Urothelium cell line (cell line): Measurements from ENCODE around the gene PIP5K1C.

Source experiments
- DNase-seq: peaks from one replicate; pipeline ENCODE4 v3.0.0; 2011; ENCODE audit warnings: low spot score, mixed read lengths
- FAIRE-seq: peaks from 2 replicates; lab custom pipeline; 2011; peaks lifted over from hg19 to GRCh38; lab: Jason Lieb, UNC

PIP5K1C gene

DNA sequence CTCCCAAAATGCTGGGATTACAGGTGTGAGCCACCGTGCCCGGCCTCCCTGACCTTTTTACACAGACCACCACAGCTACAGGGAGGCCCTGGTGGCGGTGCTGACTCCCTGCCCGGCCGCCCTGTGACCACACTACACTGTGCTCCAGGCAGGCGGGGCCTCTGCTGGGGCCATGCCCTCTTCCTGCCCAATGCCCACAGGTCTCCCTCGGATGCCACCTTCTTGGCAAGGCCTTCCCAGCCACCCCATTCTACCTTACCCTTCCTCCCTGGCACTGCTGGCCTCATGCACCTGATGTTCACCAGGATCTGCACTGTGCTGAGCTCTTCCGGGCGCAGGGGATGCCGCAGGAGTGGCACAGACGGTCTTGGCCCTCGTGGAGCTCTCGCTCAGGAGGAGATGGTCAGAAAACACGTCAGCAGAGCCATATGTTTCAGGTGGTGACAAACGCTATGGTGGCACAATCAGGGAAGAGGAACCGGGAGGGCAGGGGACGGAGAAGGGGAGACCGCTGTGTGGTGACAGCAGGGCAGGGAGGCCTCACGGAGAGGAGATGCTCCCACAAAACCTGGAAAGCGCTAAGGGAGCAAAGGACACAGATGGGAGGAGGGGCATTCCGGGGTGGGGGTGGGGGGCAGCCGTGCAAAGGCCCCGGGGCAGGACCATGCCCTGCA is 4.1 kb downstream of the PIP5K1C start:
- DNase-seq = no peak
- no peak for FAIRE-seq

DNA sequence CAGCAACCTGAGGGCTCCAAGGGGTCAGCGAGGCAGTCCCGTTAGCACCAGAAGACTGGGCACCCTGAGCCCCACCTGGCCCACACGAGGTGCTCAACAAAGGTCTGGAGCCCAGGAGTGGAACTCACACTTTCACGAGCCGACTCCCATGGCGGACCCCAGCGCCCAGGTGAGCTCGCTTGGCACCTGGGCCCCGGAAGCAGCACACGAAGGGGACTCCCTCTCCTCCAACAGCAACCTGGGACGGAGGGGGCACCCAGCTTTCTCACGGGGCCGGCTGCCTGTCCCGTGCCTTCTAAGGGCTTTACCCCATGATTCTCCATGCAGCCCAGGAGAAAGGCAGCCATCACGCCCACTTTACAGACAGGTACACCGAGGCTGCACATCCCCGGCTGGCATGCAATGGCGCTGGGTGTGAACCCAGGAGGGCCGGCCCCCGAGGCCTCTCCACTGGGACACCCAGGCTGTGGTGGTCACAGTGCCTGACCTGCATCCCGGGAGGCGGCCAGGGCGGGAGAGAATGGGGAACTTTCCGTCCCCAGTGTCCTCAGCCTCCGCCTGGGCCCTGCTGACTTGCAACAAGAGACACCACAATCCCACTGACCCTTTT is 5.0 kb downstream of the PIP5K1C start:
- FAIRE-seq (no peak), DNase-seq (no peak)

DNA sequence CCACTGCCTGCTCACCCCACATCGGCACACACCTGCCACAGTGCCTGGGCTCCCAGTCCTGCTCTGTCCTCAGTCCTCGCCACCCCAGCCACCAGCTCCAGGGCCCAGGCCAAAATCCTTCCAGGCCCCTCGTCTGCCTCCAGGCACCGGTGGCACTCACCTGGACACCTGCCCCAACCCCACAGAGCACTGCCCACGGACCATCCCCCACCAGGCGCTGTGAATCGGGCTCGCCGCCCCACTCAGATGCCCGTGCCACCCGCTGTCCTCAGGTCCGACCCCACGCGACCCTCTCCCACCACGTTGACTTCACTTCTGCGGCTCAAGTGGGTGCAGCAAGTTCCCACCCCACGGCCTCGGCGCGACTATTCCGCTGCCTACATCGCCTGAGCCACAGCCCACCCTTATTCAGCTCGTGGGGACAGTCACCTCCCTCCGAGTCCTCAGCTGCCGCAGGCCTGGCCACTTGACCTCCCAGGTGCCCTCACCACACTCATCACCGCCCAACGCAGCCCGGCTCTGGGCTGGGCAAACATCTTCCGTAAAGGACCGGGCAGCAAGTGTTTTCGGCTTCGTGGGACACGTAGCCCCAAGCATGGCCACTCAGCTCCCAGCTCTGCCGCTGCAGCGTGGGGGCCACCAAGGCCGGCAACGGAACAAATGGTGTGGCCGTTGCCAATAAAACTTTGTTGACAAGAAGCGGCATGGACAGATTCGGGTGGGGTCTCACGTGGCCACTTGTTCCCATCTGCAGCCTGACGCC is 5.7 kb downstream of the PIP5K1C start:
- FAIRE-seq (no peak), DNase-seq (no peak)

DNA sequence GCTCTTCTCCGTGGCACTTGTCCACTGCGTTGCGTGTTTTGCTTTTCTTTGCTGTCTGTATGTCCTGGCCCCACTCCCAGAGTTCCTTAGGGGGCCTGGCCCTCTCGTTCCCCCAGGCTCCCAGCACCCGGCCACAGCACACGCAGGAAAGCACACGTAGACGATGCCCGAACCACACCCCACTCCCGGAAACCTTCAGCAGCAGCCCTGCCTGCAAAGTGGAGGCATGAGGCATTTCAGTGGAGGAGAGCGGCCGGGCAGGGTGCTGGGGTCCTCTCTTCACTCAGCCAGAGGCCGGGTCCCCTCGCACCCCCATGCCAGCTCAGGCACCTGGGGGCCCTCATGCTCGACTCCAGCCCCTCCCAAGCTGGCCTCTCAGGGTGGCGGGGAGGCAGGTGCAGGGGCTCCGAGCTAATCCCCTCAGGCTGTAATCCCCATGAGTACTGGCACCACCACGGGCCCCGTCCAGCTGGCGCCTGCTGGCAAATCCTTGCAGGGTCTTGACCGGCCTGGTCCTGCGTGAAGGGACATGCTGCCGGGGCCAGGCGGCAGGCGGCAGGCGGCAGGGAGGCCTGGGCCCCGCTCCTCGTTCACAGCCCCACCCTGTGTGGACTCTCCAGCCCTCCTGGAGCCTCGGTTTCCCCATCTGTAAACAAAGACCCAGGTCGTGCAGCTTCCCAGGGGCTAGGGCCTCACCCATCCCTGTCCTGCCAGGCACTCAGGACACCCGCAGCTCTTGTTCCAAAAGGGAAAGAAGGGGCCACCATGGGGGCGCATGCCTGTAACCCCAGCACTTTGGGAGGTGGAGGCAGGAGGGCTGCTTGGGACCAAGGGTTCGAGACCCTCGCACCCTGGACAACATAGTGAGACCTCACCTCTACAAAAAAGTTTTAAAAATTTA is 7.0 kb downstream of the PIP5K1C start:
- DNase-seq (no peak), FAIRE-seq (no peak)

DNA sequence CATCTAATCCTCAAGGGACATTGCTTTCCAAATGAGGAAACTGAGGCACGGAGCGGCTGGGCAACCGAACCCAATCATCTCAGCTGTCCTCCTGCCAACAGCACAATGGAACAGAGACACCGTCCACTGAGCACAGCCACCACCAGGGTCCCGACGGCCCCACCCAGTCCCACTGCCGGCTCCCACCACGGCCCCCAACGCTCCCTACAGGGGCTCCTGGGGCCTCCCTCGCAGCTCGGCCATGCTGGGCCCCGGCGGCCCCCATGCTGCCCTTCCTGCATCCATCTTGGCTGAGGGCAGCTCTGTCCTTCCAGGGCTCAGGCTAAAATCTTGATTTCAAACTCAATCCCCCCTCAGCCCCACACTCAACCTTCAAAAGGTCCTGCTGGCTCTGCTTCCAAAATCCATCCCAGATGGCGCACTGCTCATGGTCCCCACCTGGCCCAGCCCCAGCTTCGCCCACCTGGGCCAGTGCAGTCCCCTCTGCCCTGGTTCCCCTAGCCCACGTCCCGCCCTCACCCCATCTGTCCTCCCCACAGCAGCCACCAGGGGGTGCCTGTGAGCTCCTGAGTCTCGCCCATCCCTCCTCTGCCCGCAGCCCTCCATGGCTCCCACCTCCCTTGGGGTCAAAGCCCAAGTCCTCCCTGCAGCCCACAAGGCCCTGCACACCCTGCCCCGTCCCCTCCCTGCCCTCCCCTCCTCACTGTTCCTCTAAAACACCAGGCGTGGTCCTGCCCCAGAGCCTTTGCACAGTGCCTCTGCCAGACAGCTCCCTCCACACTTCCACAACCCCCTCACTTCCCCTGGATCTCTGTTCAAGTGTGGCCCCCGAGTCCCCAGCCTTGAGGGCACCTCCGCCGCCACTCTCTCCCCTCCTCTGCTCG is 7.9 kb downstream of the PIP5K1C start:
- FAIRE-seq = no peak
- no peak for DNase-seq

DNA sequence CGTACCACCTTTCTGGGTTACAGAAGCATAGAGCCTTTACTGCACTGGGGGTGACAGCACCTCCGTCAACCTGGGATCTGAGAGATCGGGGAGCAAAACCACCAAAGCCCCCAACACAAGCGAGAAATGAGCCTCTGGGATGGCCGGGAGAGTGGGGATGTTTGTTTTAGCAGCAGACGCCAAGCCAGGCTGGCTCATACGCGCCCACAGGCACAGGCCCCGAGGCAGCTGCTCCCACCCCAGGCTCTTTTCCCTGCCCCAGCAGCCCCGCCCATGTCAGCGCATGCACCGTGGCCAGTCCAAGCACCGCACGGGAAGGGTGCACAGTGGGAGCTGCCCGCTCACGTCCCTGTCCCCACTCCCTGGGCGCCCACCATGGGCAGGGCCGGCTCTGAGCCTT is 8.5 kb downstream of the PIP5K1C start:
- DNase-seq = no peak
- FAIRE-seq = no peak

DNA sequence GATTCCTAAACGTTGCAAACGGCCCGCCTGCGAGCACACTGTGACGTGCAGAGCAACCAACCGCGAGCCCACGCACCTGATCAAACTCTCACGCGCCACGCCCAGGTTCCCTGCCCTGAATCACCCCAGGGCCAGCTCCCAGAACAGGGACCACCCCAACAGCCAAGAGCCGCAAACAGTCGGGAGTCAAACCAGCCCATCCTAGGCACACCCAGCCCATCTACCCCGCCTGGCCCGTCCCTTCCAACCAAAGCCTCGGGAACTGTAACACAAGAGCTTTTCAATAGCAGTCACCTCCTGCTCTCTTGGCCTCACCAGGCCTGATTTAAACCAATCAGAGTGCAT is 8.9 kb downstream of the PIP5K1C start:
- DNase-seq = no peak
- FAIRE-seq = no peak

DNA sequence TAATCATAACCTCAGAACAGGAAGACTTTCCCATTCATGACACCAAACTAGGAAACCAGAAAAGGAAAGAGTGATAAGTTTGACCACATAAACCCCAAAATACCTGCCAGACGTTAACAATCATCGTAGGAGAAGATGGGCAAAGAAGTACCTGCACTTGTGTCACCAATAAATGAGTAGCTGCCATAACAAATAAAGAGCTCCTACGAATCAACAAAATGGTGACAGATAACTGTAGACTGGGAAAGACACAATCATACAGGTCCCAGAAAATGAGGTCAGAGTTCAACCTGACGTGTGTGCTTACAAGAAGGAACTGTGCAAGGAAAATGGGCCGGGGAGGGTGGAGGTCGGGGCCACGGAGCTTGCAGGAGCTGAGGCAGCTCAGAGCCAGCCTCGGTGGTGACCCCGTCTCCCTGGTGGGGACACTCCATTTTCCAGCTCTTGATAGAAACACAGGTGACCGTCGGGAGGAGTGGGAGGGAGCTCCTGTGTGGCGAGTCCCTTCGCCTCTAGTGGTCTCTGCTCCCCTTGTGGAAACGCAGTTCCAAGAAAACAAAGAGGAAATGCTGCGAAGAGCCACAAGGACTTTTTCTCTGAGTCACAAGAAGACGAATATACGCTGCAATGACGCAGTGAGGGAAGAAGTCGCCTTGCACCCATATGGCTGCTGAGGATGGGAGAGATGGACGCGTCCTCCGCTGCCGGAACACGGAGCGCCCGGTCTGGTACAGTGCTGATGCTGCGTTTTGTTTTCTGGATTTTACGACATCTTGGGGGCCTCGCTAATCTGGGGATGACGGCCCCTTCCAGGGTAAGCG is 9.5 kb downstream of the PIP5K1C start:
- DNase-seq = no peak
- FAIRE-seq = no peak

DNA sequence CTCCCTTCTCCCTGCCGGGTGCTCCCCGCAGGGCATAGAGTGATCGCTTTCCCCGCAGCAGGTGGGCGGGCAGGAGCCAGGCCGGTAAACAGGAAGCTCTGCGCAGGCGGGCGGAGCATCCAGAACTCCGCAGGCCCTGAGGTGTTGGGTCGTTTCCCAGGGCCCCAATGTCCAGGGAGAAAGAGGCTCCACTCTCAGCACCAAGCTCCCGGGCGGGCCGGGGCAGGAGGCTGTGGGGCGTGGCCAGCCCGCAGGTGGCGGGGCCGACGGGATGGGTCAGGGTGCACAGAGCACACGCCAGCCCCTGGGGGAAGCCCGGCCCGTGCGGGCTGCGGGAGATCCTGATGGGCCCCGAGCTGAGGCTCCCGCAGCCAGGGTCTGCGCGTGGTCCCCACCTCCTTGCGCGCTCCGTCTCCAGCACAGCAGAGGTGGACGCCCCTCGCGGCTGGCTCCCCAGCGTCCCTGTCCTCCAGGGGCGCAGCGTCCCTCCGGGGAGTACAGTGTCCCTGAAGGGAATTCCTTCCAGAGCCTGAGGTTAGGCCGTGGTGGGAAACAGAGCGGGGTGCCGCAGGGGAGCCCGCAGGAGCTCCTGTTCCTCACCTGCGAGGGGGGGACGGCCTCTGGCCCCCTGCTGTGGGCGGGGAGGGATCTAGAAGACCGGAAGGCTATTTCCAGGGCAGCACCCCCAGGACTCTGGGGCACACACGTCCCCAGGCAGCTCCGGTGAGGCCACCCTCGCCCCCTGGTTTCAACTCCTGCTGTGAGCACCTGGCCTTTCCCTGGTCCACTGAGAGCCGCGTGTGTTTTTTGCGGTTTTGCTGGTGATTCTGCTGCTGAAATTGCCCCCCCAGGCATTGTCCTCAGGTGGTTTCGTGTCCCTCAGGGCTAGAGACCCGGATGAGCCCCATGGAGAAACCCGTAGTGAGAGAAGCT is 12.2 kb downstream of the PIP5K1C start:
- DNase-seq = no peak
- FAIRE-seq = no peak

DNA sequence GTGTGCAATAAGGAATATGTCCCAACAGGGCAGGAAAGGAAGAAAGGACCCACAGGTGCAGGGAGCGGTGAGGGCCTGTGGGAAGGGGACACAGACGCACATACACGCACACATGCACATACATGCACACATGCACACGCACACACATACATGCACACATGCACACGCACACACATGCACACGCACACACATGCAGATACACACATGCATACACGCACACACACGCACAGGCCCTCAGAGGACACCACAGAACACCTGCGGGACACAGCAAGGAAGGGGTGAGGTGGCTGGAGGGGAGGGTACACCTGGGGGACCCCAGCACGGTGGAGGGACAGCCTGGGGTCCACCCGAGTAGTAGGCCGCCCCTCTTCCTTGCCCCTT is 12.9 kb downstream of the PIP5K1C start:
- FAIRE-seq = no peak

DNA sequence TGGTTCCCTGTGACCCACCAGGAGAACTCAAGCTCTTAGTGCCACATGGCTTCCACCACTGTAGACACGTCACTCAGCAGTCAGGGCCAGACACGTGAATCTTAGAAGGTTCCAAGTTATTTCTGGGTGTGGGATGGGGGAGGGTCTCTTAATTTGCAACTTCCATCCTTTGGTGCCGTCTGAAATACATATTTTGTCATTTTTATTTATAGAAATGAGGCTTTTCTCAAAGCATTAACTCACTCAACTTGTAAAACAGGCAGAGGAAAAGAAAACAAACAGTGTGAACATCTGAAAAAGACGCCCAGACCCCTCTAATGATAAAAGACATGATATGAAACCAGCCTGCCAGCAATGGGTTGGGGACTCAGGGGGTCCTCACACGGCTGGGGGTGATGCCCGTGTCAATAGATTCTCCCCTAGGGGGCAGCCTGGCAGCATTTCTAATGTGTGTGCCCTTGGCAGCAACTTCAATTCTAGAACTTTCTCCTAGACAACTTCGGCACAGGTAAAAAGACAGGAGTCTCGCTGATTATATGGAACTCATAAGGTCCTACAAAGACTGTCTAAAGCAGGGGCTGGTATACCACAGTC is 15.4 kb downstream of the PIP5K1C start:
- no peak for DNase-seq

More for the DNA sequence above, 12.9 kb downstream of the PIP5K1C start:
- no peak for DNase-seq

DNA sequence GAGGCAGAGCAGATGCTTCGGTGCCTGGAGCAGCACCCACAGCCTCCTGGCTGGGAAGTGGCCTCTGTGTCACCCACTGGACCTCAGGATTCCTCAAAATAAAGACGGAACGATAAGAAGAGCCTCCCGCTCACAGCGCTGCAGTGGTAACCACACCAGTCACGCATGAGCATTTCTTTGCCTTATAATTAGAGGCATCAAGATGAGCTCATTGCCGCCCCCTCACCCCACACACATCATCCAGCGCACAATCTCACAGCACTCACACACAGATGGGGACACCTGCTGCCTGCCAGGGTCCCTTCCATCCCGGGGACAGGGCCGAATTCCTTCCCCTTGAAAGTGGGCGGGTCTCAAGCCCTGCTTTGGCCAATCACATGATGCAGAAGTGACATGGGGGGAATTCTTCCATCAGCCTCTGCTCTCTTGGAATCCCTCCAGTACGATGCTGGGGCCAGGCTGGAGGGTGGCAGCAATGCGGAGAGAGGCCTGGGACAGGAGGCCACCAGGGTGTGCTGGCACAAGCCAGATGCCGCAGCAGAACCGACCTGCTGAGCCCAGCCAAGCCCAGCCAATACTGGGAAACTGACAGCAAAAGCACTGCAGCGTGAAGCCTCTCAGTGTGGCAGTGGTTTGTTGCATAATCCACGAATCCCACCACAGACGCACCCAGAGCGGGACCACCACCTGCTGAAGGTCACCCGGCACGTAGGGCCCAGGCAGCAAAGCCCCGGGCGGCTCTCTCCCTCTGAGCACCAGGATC is 16.0 kb downstream of the PIP5K1C start:
- DNase-seq (no peak), FAIRE-seq (no peak)

More for the DNA sequence above, 15.4 kb downstream of the PIP5K1C start:
- no peak for FAIRE-seq

DNA sequence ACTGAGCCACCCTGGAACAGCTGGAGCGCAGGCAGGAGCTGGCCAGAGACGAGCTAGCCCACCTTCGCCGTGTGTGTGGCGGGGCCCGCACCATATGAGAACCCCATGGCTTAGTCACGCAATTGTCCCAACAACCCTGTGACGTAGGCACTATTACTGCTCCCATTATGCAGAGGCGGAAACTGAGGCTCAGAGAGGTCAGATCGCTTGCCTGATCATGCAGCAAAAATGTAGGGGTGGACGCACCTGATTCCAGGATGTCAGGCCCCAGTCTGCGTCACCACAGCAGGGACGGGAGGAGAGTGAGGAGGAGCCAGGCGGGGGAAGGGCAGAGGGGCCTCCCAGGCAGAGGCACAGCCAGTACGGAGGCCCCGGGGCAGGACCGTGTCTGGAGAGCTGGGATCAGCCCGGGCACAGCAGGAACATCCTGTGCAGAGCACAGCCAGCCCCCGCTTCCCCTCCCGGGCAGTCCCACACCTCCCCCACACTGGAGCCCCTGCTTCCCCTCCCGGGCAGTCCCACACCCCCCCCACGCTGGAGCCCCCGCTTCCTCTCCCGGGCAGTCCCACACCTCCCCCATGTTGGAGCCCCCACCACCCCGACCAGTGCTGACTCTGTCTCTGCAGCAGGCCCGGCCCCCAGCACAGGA is 16.7 kb downstream of the PIP5K1C start:
- FAIRE-seq (no peak), DNase-seq (no peak)

DNA sequence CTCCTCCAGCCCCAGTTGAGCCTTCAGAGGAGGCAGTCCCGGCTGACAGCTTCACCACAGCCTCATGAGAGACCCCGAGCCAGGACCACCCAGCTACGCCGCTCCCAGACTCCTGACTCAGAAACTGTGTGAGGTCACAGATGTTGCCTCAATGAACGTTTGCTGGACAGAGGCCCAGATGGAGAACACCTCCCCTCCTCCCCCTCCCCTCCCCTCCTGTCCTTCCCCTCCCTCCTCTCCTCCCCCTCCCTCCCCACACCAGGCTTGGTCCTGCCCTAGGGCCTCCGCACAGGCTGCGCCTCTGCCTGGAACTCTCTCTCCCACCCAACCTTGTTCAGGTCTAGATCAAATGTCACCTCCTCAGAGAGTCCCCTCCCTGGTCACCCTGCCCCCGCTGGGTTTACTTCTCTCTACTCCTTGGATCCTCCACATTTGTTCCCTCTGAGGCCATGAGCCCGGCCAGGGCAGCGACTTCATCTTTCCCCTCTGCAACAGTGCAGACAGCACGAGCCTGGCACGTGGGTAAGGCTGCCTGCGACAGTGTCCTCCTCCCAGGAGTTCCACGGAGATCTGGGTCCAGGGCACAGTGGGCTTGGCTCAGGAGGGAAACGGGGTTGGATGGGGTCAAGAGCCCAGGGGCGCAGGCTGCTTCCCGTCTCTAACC is 17.4 kb downstream of the PIP5K1C start:
- FAIRE-seq = no peak

DNA sequence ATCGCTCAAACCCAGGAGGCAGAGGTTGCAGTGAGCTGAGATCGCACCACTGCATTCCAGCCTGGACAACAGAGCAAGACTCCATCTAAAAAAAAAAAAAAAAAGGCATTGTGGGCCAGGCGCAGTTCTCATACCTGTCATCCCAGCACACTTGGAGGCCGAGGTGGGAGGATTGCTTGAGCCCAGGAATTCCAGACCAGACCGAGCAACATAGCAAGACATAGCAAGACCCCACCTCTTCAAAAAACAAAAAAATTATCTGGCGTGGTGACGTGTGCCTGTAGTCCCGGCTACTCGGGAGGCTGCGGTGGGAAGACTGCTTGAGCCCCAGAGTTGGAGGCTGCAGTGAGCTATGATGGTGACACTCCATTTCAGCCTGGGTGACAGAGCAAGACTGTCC is 18.0 kb downstream of the PIP5K1C start:
- DNase-seq = no peak
- FAIRE-seq = no peak

More for the DNA sequence above, 17.4 kb downstream of the PIP5K1C start:
- no peak for DNase-seq

DNA sequence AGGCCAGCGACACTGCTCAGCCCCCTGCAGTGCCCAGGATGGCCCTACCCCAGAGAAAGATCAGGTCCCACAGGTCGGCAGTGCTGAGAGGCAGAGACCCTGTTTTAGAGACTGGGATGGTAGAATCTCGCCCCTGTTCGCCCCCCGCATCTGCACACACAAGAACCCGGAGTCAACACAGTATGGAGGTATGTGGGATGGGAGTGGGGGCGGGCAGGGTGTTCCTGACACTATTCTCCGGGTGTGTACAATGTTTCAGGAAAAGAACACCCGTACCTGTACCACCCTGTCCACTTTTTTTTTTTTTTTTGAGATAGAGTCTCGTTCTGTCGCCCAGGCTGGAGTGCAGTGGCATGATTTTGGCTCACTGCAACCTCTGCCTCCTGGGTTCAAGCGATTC is 19.3 kb downstream of the PIP5K1C start:
- FAIRE-seq (no peak), DNase-seq (no peak)
